GM21360 (cell line): ENCODE measurements around the gene PSAT1.

Experiments used
- ATAC-seq: cut with Tn5 transposase; IDR thresholded peaks from one replicate; pipeline ENCODE4 v1.9.1; 2021; ENCODE audit warnings: mild to moderate bottlenecking, moderate library complexity; ENCODE audit not compliant: unreplicated experiment

The PSAT1 gene

DNA sequence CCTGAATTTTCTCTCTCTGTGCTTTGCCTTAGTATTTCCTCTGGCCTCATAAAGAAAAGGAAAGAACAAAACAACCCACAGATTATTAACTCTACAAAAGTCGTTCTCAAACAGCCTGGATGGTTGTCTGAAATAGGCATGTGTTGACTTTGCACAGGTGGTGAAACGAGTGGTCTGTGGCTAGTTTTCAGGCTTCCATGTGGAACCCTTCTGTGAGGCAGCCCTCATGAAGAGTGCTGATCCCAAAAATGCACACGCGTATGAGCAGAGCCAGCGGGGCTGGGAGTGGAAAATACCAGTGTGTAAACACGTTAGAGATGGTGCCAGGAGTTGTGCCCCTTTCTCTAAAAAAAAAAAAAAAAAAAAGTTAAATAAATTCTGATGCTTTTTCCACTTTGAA lies 4.9 kb upstream of the PSAT1 start:
- ATAC-seq: no peak

DNA sequence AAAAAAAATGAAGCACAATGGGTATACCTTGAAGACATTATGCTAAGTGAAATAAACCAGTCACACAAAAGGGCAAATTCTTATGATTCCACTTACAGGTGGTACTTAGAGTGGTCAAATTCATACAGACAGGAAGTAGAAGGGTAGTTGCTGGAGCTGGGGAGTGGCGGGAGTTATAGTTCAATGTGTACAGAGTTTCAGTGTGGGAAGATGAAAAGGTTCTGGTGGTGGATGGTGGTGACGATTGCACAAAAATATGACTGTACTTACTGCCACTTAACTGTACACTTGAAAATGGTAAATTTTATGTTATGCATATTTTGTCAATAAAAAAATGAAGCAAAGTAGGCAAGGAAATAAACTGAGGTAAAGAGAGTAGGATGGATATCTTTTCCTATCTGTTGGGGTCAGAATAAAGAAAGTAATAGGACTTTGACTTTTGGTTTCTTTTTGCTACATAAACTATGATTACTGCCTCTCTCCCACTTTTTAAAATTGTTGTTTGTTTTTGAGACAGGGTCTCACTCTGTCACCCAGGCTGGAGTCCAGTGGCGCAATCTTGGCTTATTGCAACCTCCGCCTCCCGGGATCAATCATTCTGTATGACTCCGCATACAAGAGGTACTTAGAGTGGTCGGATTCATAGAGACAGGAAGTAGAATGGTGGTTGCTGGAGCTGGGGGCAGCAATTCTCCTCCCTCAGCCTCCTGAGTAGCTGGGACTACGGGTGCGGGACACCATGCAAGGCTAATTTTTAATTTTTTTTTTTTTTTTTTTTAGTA lies 4.0 kb upstream of the PSAT1 start:
- ATAC-seq: no peak

DNA sequence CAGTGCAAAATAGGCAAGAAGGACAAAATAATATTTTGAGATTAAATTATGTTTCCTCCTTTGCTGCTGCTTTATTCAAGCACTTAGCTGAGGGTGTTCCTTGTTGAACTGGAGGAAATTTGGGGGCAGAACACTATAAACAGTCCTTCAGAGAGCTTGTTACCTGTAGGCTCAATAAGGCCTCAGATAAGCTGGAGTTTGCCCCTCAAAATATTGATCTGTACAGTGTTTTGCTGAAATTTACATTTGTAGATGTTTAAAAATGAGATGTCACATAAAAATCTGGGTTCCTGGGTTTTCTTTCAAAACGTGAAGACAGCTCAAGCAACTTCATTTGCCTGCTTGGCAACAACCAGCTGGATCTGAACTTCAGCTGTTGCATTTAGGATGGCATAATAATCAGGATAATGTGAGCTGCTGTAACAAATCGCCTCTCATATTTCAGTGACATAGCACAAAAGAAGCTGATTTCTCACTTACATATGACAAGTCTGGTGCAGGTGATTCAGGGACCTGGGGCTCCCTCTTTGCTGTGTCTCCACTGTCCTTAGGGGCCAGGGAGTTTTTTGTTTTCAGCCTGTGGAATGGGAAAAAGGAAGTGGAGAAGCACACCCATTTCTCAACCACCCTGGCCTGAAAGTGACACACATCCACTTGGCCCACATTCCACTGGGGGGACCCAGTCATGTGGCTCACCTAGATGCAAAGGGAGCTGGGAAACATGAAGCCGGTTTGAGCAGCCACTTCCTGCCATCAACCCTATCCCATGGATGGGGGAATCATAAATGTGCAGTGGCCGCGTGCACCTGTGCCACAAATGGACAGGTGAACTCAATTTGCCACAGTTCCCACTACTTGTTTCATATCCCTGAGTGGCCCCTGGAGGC lies 2.4 kb upstream of the PSAT1 start:
- no peak for ATAC-seq

DNA sequence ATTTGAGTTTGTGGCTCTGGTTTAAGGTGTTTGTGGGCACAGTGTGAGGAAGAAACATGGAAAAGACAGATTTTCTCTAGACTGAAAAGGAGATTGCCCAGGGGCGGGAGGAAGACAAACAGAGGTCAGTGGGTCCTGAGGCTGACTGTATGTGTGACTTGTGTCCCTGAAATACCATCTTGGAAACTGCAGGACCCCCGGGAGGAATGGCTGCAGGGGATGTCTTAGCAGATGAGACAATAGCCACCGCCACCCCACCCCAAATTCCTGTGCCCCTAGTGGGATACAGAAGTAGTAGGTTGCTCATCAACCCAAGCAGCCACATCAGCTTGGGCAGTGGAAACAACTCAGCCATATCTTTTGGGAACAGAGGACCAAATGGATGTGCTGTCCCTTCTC lies 1.7 kb upstream of the PSAT1 start:
- ATAC-seq: no peak

DNA sequence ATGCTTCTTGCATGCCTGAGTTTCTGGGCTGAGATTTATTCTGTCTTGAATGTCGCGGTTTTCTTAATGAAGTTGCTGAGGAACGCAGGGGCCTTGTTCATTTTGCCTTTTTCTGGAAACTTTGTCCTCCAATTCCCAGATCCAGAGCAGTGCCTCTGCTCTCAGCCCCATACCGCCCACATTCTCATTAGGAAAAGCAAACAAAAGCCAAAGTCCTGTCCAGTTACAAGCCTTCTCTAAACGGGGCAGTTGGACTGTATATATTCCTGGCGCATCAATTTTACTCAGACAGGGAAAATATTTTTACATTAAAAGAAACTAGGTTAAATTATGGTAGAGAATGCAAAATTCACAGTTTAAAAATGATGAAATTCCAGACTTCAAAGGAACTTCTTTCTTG lies 1.2 kb upstream of the PSAT1 start:
- no peak for ATAC-seq

DNA sequence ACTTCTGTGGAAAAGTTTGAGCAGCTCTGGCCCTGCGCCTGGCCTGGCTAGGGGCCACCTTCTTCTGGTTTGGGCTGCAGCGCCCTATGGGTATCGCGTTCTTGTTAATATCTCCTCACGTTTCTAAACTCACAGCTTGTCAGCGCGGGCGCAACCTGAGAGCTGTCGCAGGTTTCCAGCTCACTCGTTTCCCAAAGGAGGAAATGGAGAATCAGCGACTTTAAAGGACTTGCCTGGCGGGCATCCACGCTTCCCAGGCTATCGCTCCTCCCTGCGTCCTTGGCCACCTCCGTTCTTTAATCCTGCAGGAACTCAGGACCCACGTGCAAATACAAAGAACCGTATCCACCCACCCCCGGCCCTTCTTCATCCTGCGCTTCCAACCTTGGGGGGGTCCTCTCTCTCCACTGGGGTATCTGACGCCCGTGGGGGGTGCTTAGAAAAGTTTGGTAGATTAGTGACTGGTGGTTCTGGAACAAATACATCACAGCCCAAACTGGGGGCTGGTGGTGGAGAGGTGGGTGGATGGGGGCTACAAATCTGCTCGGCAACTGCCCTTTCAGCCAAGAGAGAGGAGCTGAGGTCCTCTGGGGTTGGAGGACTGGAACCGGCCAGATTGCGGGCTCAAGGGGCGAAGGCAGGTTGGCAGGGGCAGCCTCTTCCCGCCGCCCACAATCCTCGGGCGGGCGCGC lies 578 bp upstream of the PSAT1 start:
- no peak for ATAC-seq

DNA sequence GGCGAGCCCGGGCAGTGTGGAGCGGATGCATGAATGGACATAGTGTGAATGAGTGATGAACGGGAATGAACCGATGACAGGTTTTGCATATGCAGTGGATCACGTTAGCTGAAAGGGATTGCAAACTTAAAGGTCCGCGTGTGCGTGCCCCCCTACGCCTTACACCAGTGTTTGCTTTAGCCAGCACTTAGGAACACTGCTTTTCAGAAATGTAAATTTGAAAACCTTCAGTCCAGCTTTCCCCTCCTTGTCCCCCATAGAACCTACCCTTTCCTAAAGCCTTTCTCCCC lies 692 bp downstream of the PSAT1 start:
- ATAC-seq: no peak

DNA sequence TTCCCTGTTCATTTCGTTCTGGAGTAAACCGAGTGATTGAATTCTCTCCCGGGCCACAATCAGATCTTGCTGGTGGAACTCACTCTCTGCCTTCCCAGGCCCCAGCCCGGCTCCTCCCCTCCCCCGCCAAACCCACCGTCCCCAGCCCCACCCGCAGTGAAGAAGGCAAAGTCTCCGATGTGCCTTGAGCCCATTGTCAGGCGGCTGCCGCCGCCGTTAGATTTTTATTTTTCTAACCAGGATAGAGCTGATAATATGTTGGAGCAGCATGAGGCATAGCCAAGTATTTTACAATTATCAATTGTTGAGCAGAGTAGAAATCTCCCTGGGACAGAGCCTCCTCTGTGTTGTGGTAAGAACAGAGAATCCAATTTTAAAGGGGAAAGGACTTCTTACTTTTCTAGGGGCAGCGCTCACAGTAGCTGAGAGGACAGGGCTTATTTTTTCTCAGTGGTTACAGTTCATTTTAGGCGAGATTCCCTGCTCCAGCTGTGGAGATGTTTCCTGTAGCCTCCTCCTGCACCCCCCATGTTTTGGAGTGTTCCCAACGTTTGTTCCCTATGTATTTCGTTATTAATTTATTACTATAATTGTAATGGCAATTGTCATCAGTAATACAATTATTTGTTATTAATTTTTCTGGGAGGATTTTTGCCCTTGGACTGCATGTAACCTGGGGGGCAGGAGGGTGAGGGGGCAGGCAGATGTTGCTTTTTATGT lies 1.3 kb downstream of the PSAT1 start:
- no peak for ATAC-seq

DNA sequence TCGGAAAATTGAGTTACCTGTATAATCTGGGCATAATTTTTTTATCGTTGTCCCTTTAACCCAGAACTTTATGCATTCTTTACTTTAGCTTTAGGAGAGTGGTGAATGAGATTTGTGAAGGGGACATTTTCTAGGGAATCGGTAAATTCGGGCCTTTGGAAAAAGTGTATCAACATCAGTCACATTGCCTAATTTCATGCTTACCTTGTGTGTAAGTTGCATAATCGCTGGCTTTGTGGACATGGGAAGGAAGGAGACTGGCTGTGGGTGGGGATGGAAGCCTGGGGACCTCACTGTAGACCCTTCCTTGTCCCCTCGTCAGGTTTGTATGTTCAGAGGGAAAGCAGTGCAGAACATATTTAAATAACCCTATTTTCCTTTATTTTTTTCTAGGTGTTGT lies 3.3 kb downstream of the PSAT1 start:
- no peak for ATAC-seq

DNA sequence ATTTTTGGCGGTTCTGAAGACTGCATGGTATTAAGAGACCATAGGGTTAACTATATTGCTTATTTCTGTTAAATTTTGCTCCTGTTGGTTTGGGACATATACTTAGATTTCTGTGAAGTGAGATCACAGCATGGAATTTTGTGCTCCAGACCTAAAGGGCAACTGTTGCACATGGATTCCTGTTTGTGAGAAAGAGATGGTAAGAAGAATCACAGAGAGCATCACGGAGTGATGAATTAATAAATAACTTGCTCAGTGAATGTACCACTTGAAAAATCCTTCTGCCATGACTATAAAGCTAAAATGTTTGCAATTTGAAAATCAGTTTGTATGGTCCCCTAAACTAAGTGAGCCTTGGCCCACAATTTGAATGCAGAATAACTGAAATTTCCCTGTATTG lies 4.5 kb downstream of the PSAT1 start:
- no peak for ATAC-seq

DNA sequence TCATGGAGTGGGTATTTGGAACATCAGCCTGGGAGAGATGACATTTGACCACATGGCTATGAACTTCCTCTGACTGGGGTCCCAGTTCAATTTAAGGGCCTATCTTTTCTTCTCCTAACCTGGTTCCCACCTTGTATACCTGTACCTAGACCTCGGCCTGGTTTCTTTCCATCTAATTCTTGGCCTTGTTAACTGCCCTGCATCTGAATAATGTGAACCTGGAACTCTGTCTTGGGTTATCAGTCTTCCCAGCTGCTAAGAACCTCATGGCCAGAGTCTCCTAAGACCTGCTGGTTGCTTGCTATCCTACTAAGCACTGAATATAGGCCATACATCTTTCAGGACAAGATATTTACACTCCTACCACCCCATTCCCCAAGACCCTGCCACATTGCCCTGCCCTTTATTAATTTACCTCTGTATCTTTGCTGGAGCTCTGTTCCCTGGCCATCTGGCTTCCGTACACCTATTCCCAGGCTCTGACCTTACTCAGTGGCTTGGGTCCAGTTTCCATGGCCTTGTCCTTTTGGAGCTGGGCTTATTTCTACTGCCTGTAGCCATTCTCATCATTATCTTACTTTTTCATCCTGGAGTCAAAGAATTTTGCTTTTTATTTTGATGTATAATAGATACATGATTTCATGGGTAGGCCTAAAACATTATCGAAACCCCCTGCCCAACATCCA lies 6.6 kb downstream of the PSAT1 start:
- no peak for ATAC-seq

DNA sequence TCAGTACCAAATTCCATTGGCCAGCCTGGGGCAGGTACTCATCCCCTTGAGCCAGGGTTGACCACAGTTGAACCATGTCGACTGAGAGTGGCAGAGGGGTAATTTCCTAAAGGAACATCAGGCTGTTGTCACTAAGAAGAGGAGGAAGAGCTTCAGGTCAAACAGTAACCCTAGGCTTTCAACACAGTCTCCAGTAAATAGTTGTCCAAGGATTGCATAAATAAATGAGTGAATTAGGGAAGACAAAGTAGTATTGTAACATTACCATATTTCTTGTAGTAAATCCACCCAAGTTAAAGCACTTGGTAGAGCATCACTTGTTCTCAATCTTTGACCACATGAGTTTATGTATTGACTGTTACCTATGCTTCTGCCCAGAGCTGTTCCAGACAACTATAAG lies 7.4 kb downstream of the PSAT1 start:
- ATAC-seq: no peak

DNA sequence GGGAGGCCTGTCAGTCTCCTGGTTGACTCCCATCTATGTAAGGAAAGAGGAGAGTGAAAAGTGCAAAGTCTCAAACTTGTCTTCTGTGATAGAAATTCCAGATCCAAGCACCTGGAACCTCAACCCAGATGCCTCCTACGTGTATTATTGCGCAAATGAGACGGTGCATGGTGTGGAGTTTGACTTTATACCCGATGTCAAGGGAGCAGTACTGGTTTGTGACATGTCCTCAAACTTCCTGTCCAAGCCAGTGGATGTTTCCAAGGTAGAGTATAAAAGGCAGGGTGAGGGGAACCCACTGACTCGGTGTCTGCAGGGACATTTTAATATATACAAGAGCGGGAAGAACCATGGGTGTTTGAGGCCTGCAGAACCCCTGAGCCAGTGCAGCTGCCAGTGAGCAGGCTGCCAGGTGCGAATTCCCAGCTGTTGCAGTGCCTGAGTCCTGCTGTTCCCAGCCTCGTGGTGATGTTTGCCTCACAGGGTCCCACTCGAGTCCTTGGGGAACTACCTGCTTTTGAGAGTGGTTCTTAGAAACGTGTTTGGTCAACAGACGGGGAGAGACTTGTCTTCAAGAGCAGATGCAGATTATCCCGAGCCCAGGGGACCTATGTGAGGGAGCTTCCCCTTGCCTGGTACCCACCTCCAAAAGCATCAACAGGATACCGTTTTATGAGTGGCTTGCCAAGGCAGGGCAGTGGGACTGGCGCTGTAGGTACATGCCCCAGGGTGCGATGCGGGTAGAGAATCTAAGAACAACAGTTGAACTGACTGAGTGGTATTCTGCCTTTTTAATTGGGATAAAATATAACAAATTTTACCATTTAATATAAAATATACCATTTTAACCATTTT lies 9.5 kb downstream of the PSAT1 start:
- ATAC-seq: no peak

DNA sequence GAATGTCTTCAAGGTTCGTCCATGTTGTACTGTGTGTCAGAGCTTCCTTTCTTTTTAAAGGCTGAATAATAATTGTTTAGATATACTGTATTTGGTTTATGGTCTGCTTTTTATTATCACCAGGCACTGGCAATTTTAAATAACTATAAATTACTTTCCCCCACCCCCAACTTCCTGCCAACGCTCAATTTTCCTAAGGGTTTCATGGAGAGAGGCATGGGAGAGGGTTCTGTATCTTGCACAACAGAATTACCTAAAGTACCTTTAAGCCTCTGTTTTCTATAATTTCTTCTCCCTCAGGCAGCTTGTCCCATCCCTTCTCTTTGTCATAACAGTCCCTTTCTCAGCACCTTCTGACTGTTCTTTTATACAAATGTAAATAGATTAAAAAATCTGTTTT lies 10.4 kb downstream of the PSAT1 start:
- no peak for ATAC-seq

DNA sequence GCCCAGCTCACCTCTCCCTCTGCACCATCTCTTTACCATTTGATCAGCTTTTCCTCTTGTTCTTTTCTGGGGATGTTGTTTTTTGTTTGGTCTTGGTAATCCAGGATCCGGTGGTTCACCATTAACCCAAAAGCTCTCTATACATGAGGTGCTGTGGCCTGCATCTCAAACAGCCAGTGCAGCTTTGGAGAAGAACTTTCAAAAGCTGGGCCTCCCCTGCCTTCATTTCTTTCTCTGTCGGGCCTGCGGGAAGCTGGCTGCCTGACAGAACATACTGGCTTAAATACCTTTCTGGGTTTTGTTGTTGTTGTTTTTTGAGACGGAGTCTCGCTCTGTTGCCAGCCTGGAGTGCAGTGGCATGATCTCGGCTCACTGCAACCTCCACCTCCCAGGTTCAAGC lies 12.1 kb downstream of the PSAT1 start:
- no peak for ATAC-seq

DNA sequence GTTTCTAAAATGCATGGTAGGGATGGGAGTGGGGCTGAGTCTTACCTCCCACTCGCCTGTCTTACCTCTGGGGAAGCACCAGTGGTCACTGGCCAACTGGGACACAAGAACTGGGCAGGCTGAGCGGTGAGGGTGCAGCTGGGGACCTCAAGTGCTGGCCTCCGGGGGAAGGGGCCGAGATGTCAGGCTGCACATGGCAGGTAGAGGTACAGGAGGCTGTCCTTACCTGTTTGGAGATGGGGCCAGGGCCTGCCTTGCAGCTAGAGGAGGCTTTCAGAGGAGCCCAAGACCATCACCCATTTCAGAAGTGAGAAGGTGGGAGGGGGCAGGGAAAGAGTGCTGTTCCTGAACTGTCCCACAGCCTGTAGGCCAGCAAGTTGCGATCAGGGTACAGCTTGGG lies 14.2 kb downstream of the PSAT1 start:
- ATAC-seq: no peak

DNA sequence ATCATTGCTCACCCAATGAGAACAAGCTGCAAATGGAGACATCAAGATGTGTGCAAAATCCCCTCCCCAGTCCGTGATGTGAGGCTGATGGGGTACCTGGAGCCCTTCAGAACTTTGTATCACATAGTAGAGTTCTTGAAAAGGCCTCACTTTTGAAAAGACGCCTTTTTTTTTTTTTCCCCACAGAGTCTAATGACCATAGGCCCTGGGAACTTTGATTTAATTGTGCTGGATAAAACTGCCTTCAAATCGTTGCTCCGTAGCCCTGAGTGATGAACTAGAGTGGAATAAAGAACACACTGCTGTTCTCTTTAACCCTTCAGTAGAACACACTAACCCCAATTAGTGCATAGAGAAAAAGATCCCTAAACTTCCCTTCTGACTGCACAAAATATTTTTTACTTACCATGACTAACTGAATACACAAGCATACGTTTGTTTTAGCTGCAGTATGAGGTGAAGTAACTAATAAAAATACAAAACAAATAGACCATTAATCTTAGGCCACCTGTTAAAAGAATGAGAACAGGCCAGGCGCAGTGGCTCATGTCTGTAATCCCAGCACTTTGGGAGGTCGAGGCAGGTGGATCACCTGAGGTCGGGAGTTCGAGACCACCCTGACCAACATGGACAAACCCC lies 15.1 kb downstream of the PSAT1 start:
- no peak for ATAC-seq

DNA sequence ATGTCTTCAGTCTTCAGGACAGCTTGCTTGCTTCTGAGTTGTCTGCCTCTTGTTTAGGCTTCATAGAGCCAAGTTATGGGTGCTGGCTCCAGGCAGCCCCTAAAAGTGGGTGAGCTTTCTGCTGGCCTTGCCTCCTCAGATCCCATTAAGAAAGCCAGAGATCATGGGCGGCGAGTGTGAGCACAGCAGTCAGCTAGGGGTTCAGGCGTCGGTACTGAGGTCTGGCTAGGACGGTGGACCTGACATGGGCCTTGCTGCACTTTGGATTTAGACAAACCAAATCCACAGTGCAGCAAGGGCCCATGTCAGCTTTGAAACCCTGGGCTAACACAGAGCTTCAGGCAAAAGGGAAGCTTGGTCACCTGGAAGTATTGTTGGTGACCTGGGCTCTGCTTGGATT lies 17.6 kb downstream of the PSAT1 start:
- no peak for ATAC-seq
